Measurements from ENCODE around the gene XPA. TPM values are rescaled to one million over a fixed set of nuclear protein-coding genes. Genes with fewer than 3 reads are reported as not detected.
A peak's percentile ranks its signal among the peaks of the same experiment; 100 is the strongest.

Gene XPA
- polyA plus RNA-seq, 3 donors = 33.7 to 41.8 (median 35.8) TPM

- no peak for DNase-seq (ENCODE audit: extremely low read depth in 1 of 11, low read depth in 9 of 11, low spot score in 4 of 11)
These were observed 24.7 kb downstream of the XPA start for GRCh38 chr9:97672403-97672802.

- no peak for DNase-seq (ENCODE audit: extremely low read depth in 1 of 11, low read depth in 9 of 11, low spot score in 4 of 11)
These were observed 26.6 kb downstream of the XPA start for GRCh38 chr9:97670586-97670985.

DNA sequence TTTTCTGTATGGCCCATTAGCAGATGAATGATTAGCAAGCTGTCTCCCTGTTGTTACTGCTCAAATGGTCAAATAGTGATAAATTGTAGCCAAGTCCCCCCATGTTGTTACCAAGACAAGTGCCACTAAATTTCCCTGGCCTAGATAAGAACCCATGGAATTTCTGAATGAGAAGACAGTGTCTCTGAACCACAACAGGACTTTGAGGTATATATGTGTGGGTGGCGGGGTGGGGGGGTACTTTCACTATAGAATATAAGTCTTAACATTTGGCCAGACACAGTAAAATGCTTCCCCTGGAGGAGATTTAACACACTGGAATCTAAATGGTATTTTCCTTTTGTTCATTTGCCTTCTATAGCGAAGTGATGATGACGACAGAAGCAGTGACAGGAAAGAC, 28.7 kb downstream of the XPA start:
- no peak for DNase-seq (ENCODE audit: extremely low read depth in 1 of 11, low read depth in 9 of 11, low spot score in 4 of 11)

DNA sequence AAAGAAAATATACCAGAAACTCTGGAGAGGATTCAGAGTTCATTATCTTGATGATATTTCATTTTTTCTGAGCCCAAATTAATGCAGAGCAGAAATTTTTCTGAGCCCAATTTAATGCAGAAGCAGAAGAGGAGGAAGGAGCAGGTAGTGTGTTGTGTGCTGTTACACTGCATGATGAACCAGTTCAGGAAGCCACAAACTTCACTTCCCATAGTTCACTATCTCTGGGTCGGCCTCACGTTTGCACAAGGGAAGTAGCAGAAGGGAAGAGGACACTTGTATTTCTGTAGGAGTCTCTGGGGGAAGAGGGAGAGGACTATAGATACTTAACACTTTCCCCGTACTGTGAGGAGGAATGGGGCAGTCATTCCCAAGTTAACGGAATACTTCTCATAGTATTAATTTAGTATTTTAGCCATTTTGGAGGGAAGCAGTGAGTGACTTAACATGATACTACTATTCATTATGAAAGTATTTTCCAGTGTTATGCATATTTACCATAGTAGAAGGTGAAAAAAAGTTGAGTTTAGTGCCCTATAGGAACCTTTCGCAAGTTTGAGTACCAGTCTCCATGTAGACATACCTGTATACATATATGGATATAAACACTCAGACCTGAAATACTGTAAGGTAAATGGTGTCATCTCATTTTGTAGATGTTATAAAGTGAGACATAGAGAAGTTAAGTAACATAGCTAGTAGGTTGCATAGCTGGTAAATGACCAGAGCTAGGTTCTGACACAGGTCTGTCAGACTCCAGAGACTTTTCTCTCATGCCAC, 30.0 kb downstream of the XPA start:
- DNase-seq (ENCODE audit: extremely low read depth in 1 of 11, low read depth in 9 of 11, low spot score in 4 of 11) = no peak

DNA sequence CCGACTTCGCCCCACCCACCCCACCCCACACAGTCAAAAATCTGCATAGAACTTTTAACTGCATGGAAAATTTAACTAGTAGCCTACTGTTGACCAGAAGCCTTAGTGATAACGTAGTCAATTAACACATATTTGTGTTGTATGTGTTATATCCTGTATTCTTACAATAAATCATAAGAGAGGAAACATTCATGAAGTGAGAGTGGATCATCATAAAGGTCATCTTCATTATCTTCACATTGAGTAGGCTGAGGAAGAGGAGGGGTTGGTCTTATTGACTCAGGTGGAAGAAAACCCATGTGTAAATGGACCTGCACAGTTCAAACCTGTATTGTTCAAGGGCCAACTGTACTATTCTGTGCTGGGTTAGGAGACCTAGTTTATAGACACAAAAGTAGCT, 31.4 kb downstream of the XPA start:
- no peak for DNase-seq (ENCODE audit: extremely low read depth in 1 of 11, low read depth in 9 of 11, low spot score in 4 of 11)

DNA sequence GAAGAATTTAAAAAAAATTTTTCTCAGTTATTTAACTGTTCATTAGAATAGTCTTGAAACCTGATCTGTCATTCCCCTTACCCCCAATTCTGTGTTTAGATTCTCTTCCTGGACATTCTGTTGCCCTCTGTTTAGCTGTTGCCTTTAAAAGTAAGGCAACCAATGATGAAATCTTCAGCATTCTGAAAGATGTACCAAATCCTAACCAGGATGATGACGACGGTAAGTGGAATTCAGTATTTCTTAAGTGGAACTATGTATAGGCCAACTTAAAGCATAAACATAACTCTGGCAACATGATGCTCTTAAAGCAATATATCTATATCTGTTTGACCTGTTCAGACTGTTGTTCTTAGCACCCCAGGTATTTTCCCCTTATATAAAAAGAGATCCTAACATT, 36.3 kb downstream of the XPA start:
- no peak for DNase-seq (ENCODE audit: extremely low read depth in 1 of 11, low read depth in 9 of 11, low spot score in 4 of 11)

- no peak for DNase-seq (ENCODE audit: extremely low read depth in 1 of 11, low read depth in 9 of 11, low spot score in 4 of 11)
These were observed 36.8 kb downstream of the XPA start for GRCh38 chr9:97660340-97660739.

DNA sequence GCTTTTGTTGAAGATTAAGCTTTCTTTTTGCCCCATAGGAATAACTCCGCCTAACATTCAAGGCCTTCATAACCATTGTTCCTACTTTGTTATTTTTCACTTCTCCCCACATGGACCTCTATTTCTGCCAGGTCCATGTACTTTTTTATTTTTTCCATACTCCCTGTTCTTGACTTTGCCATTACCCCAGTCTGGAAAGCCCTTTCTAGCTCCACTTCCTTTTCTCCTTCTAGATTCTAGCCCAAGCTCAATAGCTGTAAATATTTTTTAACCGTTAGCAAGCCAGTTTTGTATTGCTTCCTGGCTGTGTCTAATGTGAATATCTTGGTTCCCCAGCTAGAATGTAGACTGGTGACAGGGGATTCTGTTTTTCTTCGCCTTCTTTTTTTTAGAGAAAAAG, 37.4 kb downstream of the XPA start:
- DNase-seq (ENCODE audit: extremely low read depth in 1 of 11, low read depth in 9 of 11, low spot score in 4 of 11) = no peak

DNA sequence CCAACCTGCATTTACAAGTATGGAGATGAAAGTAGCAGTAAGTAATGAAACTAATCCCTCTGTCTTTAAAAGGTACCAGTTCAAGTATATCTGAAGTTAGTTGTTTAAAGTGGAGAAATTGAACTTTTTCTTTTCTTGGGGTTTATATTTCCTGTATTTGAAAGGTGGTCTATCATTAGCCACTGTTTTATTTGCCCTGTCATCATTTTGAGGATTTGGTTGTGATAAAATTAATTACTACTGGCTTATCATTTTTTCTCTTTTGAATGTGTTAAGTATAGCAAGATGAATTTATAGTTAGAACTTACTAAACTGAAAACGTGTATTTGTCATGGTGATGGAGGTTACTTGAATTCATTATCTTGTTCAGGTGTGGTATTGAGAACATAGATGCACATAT, 38.4 kb downstream of the XPA start:
- no peak for DNase-seq (ENCODE audit: extremely low read depth in 1 of 11, low read depth in 9 of 11, low spot score in 4 of 11)

GRCh38 chr9:97651646-97652045, 45.5 kb downstream of the XPA start:
- no peak for DNase-seq (ENCODE audit: extremely low read depth in 1 of 11, low read depth in 9 of 11, low spot score in 4 of 11)

DNA sequence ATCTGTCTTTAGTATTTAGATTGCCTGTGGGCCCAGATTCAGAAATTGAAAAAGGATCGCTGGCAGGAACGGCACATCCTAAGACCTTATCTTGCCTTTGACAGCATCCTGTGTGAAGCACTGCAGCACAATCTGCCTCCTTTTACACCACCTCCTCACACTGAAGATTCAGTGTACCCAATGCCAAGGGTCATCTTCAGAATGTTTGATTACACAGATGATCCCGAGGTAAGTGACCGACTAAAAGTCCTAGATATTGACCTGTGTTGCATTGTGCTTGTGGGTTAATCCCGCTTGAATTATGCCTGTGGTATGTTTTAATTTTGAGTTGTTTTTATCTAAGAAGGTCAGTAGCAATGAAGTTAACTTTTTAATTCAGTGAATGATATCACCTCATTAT, 49.1 kb downstream of the XPA start:
- DNase-seq (ENCODE audit: extremely low read depth in 1 of 11, low read depth in 9 of 11, low spot score in 4 of 11) = no peak

GRCh38 chr9:97645720-97646119, 51.4 kb downstream of the XPA start:
- DNase-seq (ENCODE audit: extremely low read depth in 1 of 11, low read depth in 9 of 11, low spot score in 4 of 11) = no peak

DNA sequence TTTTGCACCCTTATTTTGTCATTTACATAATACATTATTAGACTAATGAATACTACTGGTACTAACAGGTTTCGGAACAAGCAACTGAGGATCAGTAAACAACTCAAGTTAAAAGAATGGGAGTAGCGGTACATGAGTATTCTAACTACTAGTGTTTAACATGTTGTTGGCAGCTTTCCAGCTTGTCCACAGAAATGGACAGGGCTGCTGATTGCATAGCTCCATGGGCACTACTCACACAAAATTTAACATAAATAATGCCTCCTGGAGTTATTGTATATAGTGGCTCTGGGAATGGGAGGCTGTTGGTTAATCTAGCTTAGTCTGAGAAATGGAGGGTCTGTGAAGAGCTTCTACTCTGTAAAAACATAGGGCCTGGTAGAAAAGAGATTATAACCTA, 56.8 kb downstream of the XPA start:
- DNase-seq (ENCODE audit: extremely low read depth in 1 of 11, low read depth in 9 of 11, low spot score in 4 of 11) = no peak

GRCh38 chr9:97638666-97639065, 58.5 kb downstream of the XPA start:
- DNase-seq (ENCODE audit: extremely low read depth in 1 of 11, low read depth in 9 of 11, low spot score in 4 of 11) = no peak

DNA sequence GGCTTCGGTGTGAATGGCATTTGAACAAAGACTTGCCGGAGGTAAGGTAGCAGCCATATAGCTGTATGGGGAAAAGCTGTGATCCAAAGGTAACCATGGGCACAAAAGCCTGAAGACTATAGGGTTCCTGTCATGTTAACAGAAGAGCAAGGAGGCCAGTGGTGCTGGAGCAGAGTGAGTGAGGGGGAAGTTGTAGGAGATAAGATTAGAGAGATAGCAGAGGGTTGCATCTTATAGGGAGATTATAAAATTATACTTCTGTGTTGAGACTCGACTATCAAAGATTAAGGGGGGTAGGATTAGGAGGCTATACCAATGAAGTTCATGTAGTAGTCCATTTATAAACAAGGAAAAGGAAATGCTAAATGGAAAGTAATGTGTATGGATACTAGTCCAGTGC, 60.2 kb downstream of the XPA start:
- no peak for DNase-seq (ENCODE audit: extremely low read depth in 1 of 11, low read depth in 9 of 11, low spot score in 4 of 11)

DNA sequence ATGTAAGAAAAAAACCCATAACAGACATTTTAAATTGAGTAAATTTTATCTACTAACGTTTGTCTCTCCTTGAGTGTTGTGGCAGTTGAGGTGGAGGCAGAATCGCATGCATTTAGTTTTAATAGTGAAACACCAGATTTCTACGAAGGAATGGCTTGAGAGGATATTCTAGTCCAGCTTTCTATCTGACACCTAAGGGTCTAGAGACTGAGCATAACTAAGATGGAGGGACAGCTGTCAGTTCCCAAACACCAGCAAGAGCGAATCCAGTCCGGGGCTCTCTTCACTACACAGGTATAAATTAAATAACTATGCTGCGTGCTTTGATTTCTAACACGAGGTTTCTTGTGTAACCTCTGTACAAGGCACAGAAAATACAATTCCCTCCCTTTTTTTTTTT, 62.1 kb downstream of the XPA start:
- DNase-seq (ENCODE audit: extremely low read depth in 1 of 11, low read depth in 9 of 11, low spot score in 4 of 11) = no peak

DNA sequence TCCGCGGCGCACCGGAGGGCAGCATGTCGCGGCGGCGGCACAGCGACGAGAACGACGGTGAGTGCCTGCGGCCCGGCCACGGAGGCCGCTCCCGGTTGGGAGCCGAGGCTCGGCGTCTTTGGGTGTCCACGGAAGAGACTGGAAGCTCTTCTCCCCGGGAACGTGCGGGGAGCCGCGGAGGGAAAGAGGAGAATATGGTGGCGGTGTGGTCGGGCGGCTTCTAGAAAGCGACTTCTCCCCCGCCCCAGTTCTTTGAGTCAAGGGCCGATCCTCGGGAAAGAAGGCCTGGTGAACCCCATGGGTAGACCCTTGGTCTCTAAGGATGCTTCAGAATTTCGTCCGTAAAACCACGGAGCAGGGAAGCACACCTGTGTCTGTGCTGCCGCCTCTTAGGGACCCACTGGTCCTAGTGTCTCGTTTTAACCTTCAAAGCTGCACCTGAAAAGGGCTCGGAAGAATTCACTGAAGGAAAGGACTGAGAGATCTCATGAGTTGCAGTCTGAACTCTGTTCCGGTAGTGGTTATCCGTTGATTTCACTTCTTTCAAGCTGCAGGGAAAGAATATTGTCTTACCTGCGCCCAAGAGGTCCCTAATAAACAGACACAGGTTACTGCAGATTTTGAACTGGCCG, 63.2 kb downstream of the XPA start:
- DNase-seq (ENCODE audit: extremely low read depth in 1 of 11, low read depth in 9 of 11, low spot score in 4 of 11) = peak in 4 of 11 donors; percentile 5 to 21 (median 9)

DNA sequence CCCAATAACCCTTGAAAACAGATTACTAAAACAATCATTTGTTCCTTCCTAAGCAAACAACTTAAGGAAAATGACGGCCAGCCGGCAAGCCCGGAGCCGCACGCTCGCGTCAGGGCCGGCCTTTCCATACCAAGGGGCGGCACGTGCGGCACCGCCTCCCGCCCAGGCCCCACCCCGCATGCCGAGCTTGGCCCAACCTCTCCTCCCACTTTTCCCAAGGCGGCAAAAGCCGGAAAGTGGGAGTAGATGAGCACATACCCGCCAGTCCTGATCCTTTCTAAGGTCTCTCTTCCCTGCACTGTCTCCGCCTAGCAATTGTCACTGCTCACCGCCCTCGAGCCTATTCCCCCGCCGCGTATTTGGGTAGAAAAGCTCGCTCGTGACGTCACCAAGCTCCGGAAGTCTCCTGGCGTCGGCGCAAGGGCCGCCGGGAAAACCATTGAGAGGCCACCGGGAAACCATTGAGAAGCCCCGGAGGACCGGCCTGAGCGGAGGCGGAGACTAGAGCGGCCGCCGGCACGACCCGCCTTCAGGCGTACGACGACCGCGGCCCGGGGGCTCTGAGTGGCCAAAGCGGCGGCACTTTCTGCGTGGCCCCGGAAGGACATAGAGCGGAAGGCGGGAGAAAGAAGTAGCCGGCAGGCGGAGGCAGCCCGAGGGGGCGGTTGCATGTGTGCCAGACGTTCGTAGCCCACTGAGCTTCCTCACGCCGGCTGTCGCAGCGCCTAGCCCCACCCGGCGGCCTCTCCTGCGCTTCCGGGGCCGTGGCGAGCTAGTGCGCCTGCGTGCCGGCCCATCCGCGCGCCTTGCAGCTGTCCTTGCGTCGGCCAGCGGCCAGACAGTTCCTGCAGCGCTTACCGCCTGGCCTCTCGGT, 63.9 kb downstream of the XPA start, which contains the start of the genes NCBP1 and TSTD2:
TSS of gene NCBP1 (plus strand) at position 837 of the 874 bp plus-strand sequence. CDS start 61 bp downstream, outside the sequence.
TSS of gene TSTD2 (minus strand) at position 384 of the 874 bp plus-strand sequence. CDS start 5,806 bp downstream, outside the sequence.
- DNase-seq (ENCODE audit: extremely low read depth in 1 of 11, low read depth in 9 of 11, low spot score in 4 of 11) = peak; percentile 92 to 99 (median 97)

- DNase-seq (ENCODE audit: extremely low read depth in 1 of 11, low read depth in 9 of 11, low spot score in 4 of 11) = peak in 9 of 11 donors; percentile 28 to 89 (median 72)
These were observed 64.7 kb downstream of the XPA start for GRCh38 chr9:97632248-97632984.

Measured in renal cortex interstitium (tissue), 11 donors.